ENCODE measurements around the gene FRMD8. TPM values are rescaled to one million over a fixed set of nuclear protein-coding genes. Genes with fewer than 3 reads are reported as not detected.
"Not testable (repeated sequence)": the region's sequence is repeated elsewhere in the genome, so short reads cannot be mapped to it uniquely, and the experiment has no call there.

The FRMD8 gene
- total RNA-seq, 2 donors from 2014 or later: 20.0 to 46.8 TPM

- DNase-seq (no peak), ATAC-seq (peak; percentile 33)
- H3K9me3 ChIP-seq: no peaks in the 10 kb centered on the region
- H3K4me1 ChIP-seq: no peaks in the 10 kb centered on the region
- intact Hi-C loops (cut with DNase I): no loop called here
- no peaks in the 10 kb centered on the region for H3K27me3 ChIP-seq
- H3K36me3 ChIP-seq (replicated peaks in 1 of 2; ENCODE audit: insufficient read depth in 1 of 2, low read depth in 2 of 2): peaks cover 6 to 21% of the 10 kb centered on the region in 2 donors
- 84 to 87% methylated on average over 11 to 19 of the region's 24 CpGs for WGBS, 2 donors
- peak overlapping the region in 1 of 4 donors; percentile 14 for H3K27ac ChIP-seq
- TF ChIP-seq, protein P1, sequence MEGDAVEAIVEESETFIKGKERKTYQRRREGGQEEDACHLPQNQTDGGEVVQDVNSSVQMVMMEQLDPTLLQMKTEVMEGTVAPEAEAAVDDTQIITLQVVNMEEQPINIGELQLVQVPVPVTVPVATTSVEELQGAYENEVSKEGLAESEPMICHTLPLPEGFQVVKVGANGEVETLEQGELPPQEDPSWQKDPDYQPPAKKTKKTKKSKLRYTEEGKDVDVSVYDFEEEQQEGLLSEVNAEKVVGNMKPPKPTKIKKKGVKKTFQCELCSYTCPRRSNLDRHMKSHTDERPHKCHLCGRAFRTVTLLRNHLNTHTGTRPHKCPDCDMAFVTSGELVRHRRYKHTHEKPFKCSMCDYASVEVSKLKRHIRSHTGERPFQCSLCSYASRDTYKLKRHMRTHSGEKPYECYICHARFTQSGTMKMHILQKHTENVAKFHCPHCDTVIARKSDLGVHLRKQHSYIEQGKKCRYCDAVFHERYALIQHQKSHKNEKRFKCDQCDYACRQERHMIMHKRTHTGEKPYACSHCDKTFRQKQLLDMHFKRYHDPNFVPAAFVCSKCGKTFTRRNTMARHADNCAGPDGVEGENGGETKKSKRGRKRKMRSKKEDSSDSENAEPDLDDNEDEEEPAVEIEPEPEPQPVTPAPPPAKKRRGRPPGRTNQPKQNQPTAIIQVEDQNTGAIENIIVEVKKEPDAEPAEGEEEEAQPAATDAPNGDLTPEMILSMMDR (IDR thresholded peaks at IDR 0.05): no peak
- TF ChIP-seq POLR2A (IDR thresholded peaks at IDR 0.05): no peak
- no peak overlapping the region for H3K4me3 ChIP-seq
Measured at GRCh38 chr11:65404638-65405339, 18.4 kb downstream of the FRMD8 start.

- H3K36me3 ChIP-seq (replicated peaks in 1 of 2; ENCODE audit: insufficient read depth in 1 of 2, low read depth in 2 of 2): peaks cover 6 to 11% of the 10 kb centered on the region in 2 donors
- no peak for TF ChIP-seq POLR2A (IDR thresholded peaks at IDR 0.05)
- TF ChIP-seq, protein P1 (IDR thresholded peaks at IDR 0.05): no peak
- H3K4me1 ChIP-seq: peaks cover 22% of the 10 kb centered on the region
- no peaks in the 10 kb centered on the region for H3K9me3 ChIP-seq
- H3K27me3 ChIP-seq: no peaks in the 10 kb centered on the region
- peak overlapping the region in 1 of 4 donors; percentile 80 for H3K27ac ChIP-seq
- no peak for ATAC-seq
- 84 to 89% methylated on average over 3 to 28 of the region's 29 CpGs for WGBS, 2 donors
- no peak for DNase-seq
- intact Hi-C loops (cut with DNase I): loop anchor here (10.0 kb wide), 2 partner anchors 54 to 104 kb away; no protein-coding TSS in a partner anchor
- no peak overlapping the region for H3K4me3 ChIP-seq
Measured at GRCh38 chr11:65410936-65411680, 24.7 kb downstream of the FRMD8 start.

DNA sequence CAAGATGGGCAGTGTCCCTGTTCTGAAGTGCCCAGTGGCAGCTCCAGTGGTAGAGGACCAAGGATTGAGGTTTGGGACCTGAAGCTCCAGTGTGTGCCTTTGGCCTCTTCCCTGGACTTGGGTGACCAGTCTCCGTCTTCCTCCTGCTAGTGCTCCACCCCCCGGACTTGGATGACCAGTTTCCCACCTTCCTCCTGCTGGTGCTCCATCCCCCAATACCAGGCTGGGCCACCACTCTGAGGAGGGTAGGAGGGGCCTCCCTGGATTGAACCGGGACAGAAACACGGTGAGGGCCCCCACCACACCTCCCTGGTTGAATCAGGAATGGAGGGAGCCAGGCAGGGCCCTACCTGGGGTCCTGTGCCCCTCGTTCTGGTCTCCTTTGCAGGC lies 25.2 kb downstream of the FRMD8 start:
- TF ChIP-seq, protein P1 (IDR thresholded peaks at IDR 0.05): no peak
- no peak for TF ChIP-seq POLR2A (IDR thresholded peaks at IDR 0.05)
- 73 to 75% methylated on average over 5 of the region's 5 CpGs for WGBS, 2 donors
- no peak overlapping the region for H3K4me3 ChIP-seq
- H3K36me3 ChIP-seq (replicated peaks in 1 of 2; ENCODE audit: insufficient read depth in 1 of 2, low read depth in 2 of 2): peaks cover 6 to 11% of the 10 kb centered on the region in 2 donors
- no peaks in the 10 kb centered on the region for H3K9me3 ChIP-seq
- peak overlapping the region in 3 of 4 donors; percentile 73 to 81 (median 80) for H3K27ac ChIP-seq
- intact Hi-C loops (cut with DNase I): loop anchor here (10.0 kb wide), 2 partner anchors 53 to 103 kb away; no protein-coding TSS in a partner anchor
- ATAC-seq: no peak
- no peaks in the 10 kb centered on the region for H3K27me3 ChIP-seq
- DNase-seq: no peak
- peaks cover 28% of the 10 kb centered on the region for H3K4me1 ChIP-seq

GRCh38 chr11:65412271-65413076 lies 26.0 kb downstream of the FRMD8 start:
- 61 to 72% methylated on average over 10 to 24 of the region's 24 CpGs for WGBS, 2 donors
- ATAC-seq: peak; percentile 18
- H3K36me3 ChIP-seq (replicated peaks in 1 of 2; ENCODE audit: insufficient read depth in 1 of 2, low read depth in 2 of 2): peaks cover 6% of the 10 kb centered on the region in 2 donors
- no peaks in the 10 kb centered on the region for H3K27me3 ChIP-seq
- H3K27ac ChIP-seq: peak overlapping the region in 3 of 4 donors; percentile 73 to 81 (median 80)
- no peak for TF ChIP-seq POLR2A (IDR thresholded peaks at IDR 0.05)
- TF ChIP-seq, protein P1 (IDR thresholded peaks at IDR 0.05): no peak
- no peaks in the 10 kb centered on the region for H3K9me3 ChIP-seq
- intact Hi-C loops (cut with DNase I): loop anchor here (10.0 kb wide), 2 partner anchors 52 to 102 kb away; no protein-coding TSS in a partner anchor
- no peak overlapping the region for H3K4me3 ChIP-seq
- H3K4me1 ChIP-seq: peaks cover 36% of the 10 kb centered on the region
- peak; percentile 52 to 68 (median 54) for DNase-seq

DNA sequence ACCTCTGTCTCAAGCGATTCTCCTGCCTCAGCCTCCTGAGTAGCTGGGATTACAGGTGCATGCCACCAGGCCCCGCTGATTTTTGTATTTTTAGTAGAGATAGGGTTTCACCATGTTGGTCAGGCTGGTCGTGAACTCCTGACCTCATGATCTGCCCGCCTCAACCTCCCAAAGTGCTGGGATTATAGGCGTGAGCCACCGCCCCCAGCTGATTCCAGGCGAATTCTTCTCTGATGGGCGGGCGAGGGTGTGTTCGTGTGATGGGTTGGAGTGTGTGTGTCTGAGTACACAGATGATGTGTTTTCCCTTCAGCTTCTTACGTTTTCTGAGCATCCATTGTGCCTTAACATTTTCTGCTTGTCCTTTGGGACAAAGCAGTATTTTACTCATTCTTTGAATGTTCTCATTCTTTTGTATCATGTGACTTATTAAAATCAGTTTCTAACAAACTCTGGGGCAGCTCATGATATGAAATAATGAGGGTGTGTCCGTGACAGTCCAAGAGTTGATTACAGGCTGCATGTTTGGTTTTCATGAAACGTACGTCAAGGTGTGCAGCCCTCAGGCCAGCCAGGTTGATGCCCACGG lies 26.7 kb downstream of the FRMD8 start:
- H3K27ac ChIP-seq: peak overlapping the region in 3 of 4 donors; percentile 73 to 81 (median 80)
- WGBS, 2 donors: 89 to 93% methylated on average over 15 of the region's 15 CpGs
- not testable (repeated sequence) for H3K27me3 ChIP-seq; ATAC-seq; H3K36me3 ChIP-seq (replicated peaks in 1 of 2; ENCODE audit: insufficient read depth in 1 of 2, low read depth in 2 of 2); H3K9me3 ChIP-seq; H3K4me3 ChIP-seq; DNase-seq
- intact Hi-C loops (cut with DNase I): loop anchor here (10.0 kb wide), 2 partner anchors 52 to 102 kb away; no protein-coding TSS in a partner anchor
- H3K4me1 ChIP-seq: peaks cover 43% of the 10 kb centered on the region

Measured in body of pancreas (tissue), 4 donors.